ENCODE results near the gene MEGF6. TPM values are rescaled to one million over a fixed set of nuclear protein-coding genes. Genes with fewer than 3 reads are reported as not detected.
"Not testable (repeated sequence)": the region's sequence is repeated elsewhere in the genome, so short reads cannot be mapped to it uniquely, and the experiment has no call there.

MEGF6 gene
- total RNA-seq, 1 donor from 2014 or later = 120 TPM

GRCh38 chr1:3626025-3626424, 14.7 kb upstream of the MEGF6 start:
- DNase-seq = no peak

DNA sequence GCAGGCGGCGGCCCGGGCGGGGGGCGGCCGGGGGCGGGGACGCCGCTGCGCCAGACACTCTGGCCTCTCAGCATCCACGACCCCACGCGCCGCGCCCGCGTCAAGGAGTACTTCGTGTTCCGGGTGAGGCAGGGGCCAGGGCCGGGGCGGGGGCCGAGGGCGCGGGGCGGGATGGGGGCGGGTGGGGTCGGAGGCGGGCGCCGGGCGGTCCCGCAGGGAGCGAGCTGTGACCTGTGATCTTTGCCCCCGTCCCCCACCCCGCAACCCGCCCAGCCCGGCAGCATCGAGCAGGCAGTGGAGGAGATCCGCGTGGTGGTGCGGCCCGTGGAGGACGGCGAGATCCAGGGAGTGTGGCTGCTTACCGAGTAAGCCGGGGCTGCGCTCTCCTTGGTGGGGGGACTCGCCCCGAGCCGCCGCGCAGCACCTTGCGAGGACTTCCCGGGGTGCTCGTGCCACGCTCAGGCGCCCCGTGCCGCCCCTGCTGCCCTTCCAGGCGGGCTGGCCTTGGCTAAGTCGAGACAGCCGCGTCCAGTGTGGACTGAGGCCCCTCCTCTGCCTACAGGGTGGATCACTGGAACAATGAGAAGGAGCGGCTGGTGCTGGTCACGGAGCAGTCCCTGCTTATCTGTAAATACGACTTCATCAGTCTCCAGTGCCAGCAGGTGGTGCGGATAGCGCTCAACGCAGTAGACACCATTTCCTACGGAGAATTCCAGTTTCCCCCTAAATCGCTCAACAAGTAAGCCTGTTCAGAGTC, 14.0 kb upstream of the MEGF6 start:
- DNase-seq = peak; percentile 79

- DNase-seq = peak; percentile 97
Observed at GRCh38 chr1:3624200-3625136, 13.2 kb upstream of the MEGF6 start, which contains the start of gene TPRG1L. TSS of gene TPRG1L (plus strand) at chr1:3625015. CDS start at chr1:3625073, 58 bp downstream.

DNA sequence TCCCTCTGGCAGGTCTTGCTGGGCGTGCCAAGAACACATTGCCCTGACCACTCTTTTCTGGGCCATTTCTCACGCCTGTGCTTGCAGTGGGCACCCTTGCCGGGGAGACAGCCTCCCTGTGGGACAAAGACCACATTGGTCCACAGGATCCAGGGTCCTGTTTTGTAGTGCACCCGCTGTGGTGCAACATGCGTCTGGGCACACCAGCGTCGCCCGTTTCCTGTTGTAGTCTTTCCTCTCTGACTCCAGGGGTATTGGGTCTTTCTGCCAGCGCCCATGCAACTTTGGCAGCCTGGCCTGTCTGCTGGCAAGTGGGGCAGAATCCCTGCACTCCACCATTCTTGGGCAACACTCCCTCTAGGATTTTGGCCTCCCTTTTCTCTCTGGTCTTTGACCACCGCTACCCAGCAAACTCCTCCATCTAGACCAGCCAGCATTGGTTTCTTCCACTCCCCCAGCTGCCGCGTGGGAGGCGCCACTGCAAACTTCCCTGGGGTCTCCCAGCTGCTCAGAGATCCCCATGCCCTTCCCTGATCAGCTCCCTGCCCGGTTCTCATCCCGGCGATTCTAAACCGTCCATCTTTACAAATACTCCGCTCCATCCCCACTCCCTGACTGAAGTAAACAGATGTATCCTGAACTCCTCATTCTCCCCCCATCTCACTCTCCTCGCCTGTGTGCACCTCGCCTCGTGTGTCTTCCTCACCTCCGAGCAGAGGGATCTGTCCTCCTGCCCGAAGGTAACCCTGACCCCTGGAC, 12.3 kb upstream of the MEGF6 start:
- DNase-seq = no peak

GRCh38 chr1:3622102-3622501, 10.8 kb upstream of the MEGF6 start:
- not testable (repeated sequence) for DNase-seq

- DNase-seq = peak; percentile 46
Observed at GRCh38 chr1:3621151-3621671, 9.9 kb upstream of the MEGF6 start.

DNA sequence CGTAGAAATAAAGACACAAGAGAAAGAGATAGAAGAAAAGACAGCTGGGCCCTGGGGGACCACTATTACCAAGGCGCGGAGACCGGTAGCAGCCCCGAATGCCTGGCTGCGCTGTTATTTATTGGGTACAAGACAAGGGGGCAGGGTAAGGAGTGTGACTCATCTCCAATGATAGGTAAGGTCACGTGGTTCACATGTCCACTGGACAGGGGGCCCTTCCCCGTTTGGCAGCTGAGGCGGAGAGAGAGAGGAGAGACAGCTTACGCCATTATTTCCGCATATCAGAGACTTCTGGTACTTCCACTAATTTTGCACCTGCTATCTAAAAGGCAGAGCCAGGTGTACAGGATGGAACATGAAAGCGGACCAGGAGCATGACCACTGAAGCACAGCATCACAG, 9.4 kb upstream of the MEGF6 start:
- DNase-seq = no peak

DNA sequence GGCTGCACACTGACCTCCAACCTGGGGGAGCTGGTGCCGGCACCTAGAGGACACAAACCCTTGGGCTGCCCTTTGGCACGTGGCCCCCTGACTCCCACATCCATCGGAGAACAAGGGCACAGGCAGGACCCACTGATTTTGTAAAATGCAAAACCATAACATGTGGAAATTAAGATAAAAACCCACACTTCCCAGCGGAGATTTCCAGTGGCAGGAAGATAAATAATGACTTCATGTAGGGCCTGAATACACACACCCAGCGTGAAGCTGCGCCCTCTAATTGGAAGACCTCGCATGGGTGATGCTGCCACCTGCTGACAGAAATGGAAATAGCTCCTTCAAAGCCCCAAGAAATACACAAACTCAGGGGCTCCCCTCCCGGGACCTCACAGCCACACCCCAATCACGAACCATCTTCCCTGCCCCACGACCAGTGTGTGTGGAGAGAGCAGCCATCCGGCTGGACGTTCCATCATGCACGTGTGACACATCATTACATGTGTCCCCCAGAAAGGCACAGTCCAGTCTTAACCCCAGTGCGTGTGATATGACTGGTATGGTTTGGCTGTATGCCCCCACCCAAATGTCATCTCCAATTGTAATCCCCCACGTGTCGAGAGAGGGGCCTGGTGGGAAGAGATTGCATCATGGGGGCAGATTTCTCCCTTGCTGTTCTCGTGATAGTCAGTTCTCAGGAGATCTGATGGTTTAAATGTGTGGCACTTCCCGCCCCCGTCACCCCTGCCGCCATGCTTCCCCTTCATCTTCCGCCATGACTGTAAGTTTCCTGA, 7.8 kb upstream of the MEGF6 start:
- DNase-seq = peak; percentile 90

- no peak for DNase-seq
Observed at GRCh38 chr1:3618531-3618880, 7.2 kb upstream of the MEGF6 start.

GRCh38 chr1:3617806-3618345, 6.6 kb upstream of the MEGF6 start:
- no peak for DNase-seq

DNA sequence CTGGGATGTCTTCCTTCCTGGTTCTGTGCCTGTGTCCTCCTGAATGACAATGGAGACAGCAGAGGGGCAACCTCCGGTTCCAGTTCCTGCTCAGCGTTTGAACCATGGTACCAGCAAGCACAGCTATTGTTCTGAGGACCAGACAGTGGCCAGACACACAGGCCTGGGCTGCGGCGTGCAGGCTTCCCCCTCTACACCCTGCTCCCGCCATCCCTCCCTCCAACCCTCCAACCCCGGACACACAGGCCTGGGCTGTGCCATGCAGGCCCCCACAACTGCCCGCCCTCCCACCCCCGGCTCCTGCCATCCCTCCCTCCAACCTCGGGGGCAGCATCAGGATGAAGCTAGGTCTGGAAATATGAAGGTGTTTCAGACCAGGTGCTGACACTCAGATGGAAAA, 5.6 kb upstream of the MEGF6 start:
- no peak for DNase-seq

- DNase-seq = peak; percentile 54
Observed at GRCh38 chr1:3614755-3615742, 3.7 kb upstream of the MEGF6 start.

GRCh38 chr1:3612123-3612522, 815 bp upstream of the MEGF6 start:
- no peak for DNase-seq

- DNase-seq = peak; percentile 24
Observed at GRCh38 chr1:3610527-3611169, 660 bp downstream of the MEGF6 start.

DNA sequence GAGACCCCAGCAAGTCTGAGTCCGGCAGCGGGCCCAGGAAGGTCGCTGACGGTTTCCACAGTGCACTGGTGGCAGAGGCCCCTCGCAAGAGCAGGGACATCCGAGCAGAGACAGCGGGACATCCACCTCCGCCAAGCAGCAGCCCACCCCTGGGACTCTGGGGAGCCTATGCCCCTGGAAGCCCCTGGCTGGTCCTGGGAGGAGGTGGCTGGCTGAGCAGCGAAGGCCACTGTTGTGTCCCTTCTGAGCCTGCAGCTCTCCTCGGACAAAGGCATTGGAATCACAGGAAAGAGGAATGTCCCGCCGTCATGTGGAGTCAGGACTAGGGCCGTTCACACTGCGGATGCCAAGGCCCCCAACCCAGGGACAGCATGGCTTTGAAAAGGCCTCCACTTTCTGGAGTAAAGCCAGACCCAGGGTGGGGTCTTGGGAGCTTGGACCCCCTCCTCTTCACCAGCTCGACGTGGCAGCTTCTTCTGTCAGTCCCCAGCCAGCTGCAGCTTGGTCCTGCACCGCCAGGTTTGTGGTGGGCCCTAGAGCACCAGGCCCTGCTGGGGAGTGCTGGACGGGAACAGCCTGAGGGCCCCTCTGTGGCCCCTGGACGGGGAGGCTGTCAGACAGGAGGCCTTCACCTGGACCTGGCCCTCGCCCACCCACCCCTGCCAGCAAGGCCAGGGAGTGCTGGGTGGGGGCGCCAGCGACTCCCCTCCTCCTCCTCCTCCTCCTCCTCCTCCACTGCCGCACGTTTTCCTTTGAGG, 1.4 kb downstream of the MEGF6 start:
- DNase-seq = no peak

- DNase-seq = no peak
Observed at GRCh38 chr1:3609016-3609768, 2.1 kb downstream of the MEGF6 start.

DNA sequence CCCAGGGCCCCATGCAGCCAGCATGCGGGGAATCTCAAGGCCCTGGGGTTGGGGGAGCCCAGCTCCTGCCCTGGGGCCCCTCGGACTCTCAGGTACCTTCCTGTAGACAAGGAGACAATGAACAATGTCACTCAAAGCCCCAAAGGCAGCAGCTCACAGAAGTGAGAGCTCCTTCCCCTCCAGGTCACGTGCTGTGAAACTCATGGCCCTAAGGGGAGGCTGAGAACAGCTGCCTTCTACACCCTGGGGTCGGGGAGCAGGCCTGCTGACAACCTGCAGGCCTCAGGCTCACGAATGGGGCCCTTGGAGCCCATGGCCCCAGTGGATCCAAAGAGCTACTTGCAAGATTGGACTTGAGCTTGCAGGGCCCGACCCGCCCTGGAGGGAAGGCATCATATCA, 3.2 kb downstream of the MEGF6 start:
- DNase-seq = no peak

- DNase-seq = no peak
Observed at GRCh38 chr1:3607703-3608065, 3.6 kb downstream of the MEGF6 start.
